Activated naive CD4-positive, alpha-beta T cell treated with Interleukin-2 at 50 U/mL for 16 hours (primary cell): ENCODE measurements around the gene PLIN4.
"Not testable (repeated sequence)": the region's sequence is repeated elsewhere in the genome, so short reads cannot be mapped to it uniquely, and the experiment has no call there.

Experiments
- DNase-seq: peaks from one replicate; pipeline ENCODE4 v3.0.0-alpha.2; 2020

PLIN4 gene

DNA sequence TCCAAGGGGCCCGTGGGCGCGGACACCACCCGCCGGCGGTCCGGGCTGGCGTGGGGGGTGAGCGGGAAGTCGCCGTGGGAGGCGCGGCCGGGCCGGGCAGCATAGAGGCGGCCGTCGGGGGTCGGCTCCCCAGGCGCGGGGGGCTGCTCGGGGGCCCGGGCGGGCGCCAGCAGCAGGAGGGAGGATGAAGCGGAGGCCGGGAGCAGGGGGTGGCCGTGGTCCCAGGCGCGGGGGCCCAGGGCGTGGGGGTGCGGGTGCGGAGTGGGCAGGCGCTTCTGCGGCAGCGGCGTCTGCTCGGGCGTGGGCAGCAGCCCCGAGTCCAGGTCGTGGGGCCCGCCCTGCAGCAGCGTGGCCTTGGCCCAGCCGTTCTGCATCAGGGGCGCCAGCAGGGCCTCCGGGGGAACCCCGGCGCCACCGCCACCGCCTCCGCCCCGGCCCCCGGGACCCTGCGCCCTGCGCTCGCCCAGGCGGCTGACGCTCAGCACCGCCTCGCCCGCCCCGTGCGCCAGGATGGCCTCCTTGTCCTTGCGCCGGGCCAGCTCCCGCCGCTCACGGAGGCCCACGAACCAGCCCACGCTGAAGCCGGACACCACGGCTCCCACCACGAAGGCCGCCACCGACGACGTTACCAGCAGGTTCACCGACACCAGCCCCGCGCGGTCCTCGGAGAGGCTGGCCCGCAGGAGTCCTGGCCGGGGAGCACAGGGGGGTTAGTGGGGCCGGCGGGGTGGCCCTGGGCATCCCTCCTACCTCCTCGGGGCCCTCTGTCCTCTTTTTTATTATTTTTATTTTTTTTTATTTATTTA is 25.8 kb upstream of the PLIN4 start:
- DNase-seq, result no peak

DNA sequence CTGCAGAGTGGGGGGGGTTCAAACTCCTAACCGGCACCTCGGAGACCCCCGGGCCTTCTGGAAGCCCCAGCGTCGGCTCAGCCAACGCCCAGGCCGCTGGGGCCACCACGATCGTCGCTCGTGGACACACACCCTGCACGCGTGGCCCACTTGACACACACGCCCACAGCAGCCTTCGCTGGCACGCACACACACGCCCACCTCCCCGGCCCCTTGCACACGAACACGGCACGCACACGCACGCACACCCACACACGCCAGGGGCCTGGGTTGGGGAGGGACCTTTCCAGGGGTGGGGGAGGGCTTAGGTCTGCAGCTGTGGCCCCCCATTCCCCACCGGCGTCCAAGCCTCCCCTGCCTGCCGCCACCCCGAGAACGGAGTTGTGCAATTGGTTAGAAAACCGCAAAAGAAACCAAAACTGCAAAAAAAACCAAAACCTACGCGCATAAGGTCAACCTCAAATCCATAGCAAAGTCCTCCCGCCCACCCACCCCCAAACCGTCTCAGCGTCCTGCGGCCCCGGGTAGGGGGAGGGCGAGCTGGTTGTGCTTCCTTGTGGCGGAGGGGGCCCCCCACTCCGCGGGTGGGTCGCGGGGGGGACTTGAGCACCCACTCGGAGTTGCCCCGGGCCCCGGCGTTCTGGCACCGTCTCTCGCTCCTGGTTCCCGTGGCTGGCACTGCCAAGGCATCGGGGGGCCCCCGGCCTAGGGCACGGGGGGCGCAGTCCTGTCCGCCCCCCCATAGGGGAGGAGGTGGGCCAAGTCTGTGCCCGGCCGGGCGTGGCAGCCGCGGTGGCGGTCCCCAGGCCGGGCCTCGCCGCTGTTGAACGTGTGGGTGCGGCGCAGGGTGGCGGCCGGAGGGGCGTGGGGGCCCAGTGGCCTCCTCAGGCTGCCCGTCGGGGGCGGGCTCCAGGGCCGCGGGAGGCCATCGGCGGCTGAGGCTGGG is 24.9 kb upstream of the PLIN4 start:
- no peak for DNase-seq

DNA sequence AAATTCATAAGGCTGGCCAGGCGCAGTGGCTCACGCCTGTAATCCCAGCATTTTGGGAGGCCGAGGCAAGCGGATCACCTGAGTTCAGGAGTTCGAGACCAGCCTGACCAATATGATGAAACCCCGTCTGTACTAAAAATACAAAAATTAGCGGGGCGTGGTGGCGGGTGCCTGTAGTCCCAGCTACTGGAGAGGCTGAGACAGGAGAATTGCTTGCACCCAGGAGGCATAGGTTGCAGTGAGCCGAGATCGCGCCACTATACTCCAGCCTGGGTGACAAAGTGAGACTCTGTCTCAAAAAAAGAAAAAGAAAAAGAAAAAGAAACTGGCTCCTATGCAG is 23.5 kb upstream of the PLIN4 start:
- DNase-seq, result not testable (repeated sequence)

DNA sequence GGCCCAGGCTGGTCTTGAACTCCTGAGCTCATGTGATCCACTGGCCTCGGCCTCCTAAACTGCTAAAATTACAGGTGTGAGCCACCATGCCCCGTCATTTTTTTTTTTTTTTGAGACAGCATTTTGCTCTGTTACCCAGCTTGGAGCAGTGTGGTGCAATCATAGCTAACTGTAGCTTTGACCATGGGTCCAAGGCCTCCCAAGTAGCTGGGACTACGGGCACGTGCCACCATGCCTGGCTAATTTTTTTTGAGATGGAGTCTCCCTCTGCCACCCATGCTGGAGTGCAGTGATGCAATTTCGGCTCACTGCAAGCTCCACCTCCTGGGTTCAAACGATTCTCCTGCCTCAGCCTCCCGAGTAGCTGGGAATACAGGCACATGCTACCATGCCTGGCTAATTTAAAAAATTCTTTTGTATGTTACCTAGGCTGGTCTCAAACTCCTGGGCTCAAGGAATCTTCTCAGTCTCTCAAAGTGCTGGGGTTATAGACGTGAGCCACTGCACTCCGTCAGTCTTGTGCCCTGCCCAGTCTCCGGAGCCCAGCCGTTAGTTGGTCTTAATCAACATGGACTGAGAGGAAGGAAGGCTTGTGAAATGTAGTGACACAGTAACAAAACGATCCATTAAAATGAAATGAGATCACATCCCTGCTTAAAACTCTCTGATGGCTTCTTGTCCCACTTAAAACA is 23.0 kb upstream of the PLIN4 start:
- DNase-seq, result no peak

DNA sequence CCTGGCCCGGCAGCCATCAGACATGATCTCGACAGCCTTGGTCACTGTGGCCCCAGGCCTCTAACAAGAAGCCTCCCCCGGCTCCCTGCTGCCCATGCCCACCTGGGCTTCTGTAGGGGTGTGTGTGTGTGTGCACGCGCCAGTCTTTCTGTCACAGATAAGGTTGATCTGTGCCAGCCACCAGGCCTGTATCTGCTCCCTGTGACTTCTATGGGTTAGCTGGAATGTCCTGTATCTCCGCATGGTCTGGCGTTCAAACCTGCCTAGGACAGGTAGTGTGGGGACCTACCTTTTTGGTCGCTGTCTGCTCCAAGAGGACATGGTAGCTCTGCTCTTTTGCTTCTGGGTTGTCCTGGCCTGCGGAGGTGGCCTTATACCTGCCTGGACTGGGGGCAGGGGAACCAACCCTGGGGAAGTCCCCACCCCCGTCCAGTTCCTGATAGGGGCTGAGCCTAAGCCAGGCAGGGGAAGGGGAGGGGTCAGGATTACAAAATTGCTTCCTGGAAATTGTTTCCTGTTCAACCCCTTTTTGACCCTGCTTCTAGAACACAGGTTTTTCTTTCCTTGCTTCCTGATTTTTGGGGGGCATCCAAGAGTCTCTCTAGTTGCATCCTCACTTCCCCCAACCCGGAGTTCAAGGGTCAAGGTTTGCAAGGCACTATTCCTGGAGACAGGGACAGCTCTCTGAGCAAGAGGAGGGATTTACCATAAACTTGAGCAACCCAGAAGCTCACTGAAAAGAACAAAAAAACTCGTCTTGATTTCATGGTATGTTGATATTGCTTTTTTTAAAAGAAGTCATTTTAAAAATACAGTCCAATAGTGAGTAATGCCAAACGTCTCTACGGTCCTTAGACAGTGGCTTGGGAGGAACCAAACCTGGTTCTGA is 21.7 kb upstream of the PLIN4 start, which contains the start of gene LRG1:
Gene LRG1 (minus strand): TSS at position 344 of the 889 bp plus-strand sequence. CDS start 23 bp downstream, at position 321.
- peak; percentile 11 for DNase-seq

DNA sequence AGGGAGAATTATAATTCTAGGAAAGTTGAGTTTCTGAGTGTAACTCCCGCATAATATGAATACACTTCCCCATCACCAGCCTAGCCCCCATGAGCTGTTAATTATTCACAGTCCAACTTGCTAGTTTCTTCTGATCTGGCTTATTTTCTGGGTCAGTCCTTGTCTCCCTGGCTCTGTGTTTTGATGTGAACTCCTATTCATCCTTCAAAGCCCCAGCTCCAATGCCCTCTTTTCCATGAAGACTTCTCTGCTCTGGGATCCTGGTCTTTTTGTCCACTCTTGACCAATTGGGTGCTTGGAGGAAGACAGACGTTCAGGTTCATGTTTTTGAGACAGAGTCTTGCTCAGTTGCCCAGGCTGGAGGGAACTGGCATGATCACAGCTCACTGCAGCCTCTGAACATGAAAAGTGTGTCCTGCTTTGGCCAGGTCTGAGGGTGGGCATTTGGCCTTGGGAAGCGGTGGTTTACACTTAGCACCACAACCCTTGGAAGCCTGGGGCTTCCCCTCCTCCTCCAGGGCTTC is 20.9 kb upstream of the PLIN4 start:
- no peak for DNase-seq

DNA sequence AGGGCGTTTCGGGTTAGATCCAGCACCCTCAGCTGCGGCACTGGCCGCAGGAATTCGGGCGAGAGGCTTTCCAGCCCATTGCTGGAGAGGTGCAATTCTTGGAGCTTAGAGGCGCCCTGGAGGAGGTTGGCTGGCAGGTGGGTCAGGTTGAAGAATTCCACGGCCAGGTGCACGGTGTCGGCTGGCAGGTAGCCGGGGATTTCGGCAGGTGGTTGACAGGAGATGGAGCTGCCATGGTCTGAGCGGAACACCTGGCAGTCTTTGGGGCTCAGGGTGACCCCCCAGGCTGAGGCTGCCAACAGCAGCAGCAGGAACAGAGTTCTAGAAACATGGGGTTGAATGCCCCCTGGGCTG is 20.3 kb upstream of the PLIN4 start:
- no peak for DNase-seq

DNA sequence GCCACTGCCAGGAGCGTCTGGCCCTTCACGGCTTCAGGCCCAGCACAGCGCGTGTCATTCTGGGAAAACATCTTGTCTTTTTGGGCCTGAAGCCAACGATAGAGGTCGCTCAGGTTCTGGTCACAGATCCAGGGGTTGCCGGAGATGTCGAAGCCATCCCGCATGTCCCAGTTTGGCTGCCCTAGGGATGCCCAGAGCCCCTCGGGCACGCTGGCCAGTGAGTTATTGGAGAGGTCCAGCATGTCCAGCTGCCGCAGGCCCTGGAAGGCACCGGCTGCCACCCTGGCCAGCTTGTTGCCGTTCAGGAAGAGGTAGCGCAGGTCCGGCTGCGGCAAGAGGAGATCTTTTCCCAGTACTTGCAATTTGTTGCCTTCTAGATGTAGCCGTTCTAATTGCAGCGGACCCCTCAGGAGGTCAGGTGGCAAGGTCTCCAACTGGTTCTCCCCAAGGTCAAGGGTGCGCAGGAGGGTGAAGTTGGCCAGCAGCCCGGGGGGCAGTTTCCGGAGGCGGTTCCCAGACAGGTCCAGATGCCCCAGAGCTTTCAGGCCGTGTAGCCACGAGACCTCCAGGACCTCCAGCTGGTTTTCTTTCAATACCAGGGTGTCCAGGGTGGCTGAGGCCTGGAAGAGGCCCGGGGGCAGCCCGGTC is 19.8 kb upstream of the PLIN4 start:
- DNase-seq, result no peak

DNA sequence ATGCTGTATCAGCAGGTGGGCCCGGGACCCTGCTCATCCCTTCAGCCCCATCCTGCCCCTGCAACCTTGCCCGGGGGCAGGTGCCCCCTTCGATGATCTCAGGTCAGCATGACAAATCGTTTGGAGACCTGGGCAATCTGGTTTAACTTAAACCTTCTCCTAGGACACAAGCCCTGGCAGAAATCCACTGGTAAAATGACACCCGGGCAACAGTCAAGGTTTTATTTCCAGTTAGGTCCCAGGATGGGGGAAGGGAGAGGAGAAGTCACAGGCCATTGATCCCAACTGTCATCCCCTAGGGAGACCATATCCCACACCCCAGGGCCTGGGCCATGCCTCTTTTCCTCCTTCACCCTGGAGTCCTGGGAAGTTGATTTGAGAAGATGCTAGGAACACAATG is 18.5 kb upstream of the PLIN4 start:
- DNase-seq, result no peak

DNA sequence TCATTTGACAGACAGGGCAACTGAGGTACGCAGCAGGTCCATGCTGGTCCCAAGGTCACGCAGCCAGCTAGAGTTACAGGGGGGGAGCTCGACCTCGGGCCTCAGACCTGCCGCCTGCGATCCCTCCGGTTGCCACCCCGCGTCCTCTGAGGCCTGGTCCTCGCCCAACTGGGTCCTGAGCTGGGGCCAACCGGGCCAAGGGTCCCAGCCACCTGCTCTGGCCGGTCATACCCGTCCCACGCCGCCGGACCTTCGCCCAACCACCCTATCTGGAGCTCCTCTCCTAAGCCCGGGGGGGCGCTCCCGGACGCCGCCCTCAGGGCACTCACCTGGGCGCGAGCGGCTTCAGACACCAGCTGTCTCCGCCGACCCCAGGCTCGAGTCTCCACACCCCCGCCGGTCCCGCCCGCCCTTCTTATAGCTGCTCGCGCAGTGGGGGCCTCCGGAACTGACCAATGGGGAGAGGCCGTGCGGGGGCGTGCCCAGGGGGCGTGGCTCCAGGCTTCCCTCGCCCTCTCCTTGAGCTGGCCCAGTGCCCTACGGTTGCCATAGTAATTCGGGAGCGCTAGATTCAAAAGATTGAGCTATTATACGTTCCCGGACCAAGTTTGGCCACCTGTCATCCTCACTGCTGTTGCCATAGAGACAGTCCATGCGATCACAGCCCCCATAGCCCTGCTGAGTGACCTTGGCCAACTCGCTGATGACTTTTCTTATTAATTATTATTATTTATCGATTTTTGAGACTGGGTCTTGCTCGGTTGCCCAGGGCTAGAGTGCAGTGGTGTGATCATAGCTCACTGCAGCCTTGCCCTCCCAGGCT is 16.8 kb upstream of the PLIN4 start, which contains the start of gene PLIN5:
Gene PLIN5 (minus strand): TSS at position 389 of the 823 bp plus-strand sequence. CDS start 1,150 bp downstream, outside the sequence.
- DNase-seq, result peak; percentile 30

DNA sequence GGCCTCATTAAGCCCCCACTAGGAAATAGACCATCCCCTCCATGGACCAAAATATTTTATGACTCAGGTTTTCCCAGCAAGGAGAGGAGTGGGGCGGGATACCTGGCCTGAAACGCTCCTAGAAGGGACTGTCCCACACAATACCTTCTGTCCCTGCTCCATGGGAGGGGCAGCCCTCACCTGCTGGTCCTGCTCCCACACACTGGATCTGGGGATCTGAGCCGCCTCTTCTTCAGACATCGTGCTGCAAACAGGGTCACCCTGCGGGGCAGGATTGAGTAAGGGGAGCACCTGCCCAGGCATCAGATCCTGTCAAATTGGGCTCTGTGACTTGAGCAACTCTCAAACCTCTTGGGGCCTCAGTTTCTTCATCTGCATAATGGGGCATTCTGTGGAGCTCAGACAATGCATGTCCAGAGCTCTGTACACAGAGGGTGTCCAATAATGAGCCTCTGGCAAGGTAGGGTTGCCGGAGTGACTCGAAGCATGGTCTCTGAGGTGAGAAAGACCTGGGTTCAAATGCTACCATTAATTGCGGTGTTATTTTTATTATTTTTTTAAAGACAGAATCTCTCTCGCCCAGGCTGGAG is 15.6 kb upstream of the PLIN4 start:
- DNase-seq, result no peak

DNA sequence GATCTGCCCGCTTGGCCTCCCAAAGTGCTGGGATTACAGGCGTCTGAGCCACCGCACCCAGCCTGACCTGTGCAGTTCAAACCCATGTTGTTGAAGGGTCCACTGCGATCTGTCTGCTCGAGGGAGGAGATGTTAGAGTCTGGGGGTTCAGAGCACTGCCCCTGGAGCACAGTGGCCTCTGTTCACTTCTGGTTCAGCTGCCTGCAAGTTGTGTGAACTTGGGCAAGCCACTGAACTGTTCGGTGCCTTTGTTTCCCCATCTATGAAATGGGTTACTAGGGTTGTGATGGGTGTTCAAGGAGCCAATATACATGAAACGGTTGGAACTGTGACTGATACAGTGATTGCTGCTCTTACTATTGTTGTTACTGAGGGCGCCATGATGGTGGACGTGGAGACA is 15.0 kb upstream of the PLIN4 start:
- no peak for DNase-seq

DNA sequence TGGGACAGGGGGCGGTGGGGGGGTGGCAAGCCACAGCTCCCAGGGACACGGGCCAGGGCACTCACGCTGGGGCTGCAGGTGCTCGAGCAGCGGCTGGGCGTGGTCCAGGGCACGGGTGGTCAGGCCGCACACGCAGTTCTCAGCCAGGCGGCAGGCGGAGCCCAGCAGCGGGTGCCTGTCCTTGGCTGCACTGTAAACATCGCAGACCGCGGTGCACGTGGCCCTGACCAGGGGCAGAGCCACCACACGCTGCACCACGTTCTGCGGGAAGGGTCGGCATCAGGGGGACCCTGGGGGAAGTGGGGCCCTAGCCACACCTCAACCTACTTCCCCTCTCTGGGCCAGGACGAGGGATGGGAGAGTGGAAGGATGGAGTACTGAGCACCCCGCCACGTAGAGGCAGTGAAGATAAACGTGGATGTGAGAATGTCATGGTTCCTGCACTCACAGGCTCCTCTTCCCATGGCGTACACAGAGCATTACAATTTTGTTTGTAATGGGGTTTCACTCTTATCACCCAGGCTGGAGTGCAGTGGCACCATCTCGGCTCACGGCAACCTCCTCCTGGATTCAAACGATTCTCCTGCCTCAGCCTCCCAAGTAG is 13.4 kb upstream of the PLIN4 start:
- no peak for DNase-seq

DNA sequence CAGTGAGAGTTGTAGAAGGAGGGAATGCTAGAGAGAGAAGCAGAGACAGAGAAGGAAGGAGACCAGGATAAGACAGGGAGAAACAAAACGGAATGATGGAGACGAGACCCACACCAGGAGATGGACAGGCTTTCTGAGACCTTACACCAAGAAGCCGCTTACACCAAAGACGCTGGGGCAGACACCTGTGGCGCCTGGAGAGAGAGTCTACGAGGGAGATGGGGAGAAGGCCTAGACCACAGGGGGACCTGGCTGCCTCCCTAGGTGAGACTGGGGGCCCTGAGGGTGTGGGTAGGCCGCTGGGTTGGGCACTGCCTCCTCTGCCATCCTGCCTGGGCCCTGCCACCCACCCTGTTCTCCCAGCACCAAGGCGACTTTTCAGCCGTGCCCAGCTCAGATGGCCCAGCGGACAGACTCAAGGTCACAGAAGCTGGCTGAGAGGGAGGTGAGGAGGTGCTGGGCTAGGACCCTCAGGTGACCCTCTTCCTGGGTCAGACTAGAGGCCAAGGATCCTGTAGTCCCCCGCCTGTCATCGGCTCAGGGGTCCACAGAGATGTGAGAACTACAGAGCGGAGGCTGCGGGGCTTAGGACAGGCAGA is 11.7 kb upstream of the PLIN4 start:
- DNase-seq, result no peak

DNA sequence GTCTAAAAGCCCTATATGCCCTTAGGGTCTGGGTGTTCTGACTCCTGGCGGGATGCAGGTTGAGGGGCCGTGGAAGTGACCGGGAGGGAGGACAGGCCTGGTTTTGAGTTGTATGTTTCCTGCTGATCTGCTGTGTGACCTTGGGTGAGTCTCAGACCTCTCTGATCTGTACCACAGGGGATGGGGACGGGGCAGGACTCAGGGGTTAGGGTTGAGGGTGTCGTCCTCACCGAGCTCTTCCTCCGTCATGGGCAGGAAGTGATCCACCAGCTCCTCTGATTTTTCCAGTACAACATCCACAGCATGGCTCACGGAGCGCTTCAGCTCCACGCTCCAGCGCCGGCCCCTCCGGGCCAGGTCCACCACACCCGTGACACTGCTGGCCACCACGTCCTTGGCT is 10.6 kb upstream of the PLIN4 start:
- no peak for DNase-seq

DNA sequence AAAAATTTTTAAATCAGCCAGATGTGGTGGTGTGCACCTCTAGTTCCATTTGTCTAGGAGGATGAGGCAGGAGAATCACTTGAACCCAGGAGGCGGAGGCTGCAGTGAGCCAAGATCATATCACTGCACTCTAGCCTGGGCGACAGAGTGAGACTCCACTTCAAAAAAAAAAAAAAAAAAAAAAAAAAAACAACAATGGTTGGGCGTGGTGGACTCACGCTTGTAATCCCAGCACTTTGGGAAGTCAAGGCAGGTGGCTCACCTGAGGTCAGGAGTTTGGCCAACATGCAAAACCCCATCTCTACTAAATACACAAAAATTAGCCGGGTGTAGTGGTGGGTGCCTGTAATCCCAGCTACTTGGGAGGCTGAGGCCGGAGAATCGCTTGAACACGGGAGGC is 9.1 kb upstream of the PLIN4 start:
- DNase-seq, result not testable (repeated sequence)

DNA sequence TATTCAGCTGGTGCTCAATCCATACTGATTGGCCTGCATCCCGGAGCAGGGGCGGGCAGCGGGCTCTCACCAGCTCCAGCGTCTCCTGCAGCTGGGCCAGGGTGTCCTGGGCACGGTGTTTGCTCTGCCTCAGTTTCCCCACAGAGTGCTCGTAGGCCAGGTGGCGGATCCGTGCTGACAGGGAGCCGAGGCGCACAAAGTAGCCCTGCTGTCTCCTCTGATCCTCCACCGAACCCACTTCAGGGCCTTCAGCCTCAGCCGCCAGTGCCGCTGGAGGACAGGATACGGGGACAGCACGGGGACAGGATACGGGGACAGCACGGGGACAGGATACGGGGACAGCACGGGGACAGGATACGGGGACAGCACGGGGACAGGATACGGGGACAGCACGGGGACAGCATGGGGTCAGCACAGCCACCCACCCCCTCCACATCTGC is 7.3 kb upstream of the PLIN4 start:
- DNase-seq, result no peak

DNA sequence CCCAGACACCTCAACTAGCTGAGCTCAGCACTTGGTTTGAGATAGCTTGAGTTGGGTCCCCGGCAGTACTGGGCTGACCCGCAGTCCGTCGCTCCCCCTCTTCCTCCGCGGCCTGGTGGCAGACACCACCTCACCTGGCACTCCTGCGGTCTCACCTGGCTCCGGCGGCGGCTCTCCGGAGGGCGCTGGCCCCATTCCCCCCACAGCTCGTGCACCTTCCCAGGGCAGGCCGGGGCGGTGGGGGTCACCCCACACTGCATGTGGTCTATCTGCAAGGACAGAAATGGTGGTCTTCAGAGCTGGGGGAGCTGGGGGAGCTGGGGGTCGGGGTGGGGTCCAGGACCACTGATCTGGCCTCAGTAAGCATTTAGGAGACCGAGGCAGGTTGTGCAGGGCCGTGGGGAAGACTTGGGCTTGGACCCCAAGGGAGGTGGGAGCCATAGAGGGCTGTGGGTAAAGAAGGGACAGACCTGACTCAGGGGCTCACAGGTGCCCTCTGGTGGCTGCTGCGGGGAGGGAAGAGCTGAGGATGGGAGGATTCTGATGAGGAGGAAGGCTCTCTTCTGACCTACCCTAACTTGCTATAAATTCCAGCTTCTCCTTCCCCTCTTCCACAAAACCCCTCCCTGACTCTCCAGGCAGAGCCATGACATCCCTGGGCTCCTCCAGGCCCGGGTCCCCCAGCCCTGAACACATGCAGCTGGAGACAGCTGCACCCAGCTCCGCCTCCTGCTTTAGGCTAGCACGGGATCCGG is 6.7 kb upstream of the PLIN4 start:
- peak; percentile 70 for DNase-seq
